HCT116 (cell line): ENCODE results near the gene RPS28. TPM values are rescaled to one million over a fixed set of nuclear protein-coding genes. Genes with fewer than 3 reads are reported as not detected.

ENCODE experiments used
- ATAC-seq: fragments of 200-7000 bp; cut with Tn5 transposase; 2 replicates; pipeline ENCODE4 v1.9.1; 2020; ENCODE audit warnings: mild to moderate bottlenecking, moderate library complexity
- BruUV-seq: library from RNA; stranded (reverse); fragments of 400-500 nt; replicated peaks from 2 replicates; lab custom pipeline; 2021; lab: Mats Ljungman, UMichigan
- CTCF ChIA-PET: fragments of 300-600 bp; sonication (Branson Sonifier 250); formaldehyde crosslinking; loops from one replicate; lab custom pipeline; 2021; ENCODE audit warnings: antibody characterized with exemption; lab: Charles Lee
- POLR2A ChIA-PET: fragments of 300-600, 350-600 bp; sonication (Branson Sonifier 250); formaldehyde crosslinking; loops from one replicate; lab custom pipeline; 2021; ENCODE audit warnings: antibody characterized with exemption; lab: Charles Lee
- RAD21 ChIA-PET, 2 experiments: fragments of 300-600 bp; sonication (Branson Sonifier 250); formaldehyde crosslinking; loops; one replicate each; lab custom pipeline; 2023; ENCODE audit warnings: low total read pairs in 2 of 2; ENCODE audit not compliant: uncharacterized antibody in 2 of 2, unreplicated experiment in 2 of 2, low non-redundant PET in 1 of 2; lab: Charles Lee
- DNase-seq: peaks from one replicate; pipeline ENCODE4 v3.0.0-alpha.2; 2010; ENCODE audit warnings: low read depth, low spot score
- H2AFZ ChIP-seq: fragments of 200-600 bp; shearing (Covaris generic), sonication (generic); 2 replicates; pipeline ENCODE4 v1.6.1; 2017; ENCODE audit warnings: low read depth, mixed run types, mixed read lengths, antibody characterized with exemption, low read length; ENCODE audit not compliant: poor library complexity, severe bottlenecking
- H3K27ac ChIP-seq: 2 replicates; pipeline ENCODE4 v1.5.1; 2012; ENCODE audit warnings: low read depth, low read length
- H3K27me3 ChIP-seq: fragments of 200-600 bp; sonication (generic); 2 replicates; pipeline ENCODE4 v1.6.1; 2016; ENCODE audit warnings: mixed run types, low read length, mixed read lengths; ENCODE audit not compliant: insufficient read depth
- H3K36me3 ChIP-seq, 2 experiments: fragments of 200-500 bp in 1 of 2; fragments of 200-600 bp in 1 of 2; sonication (Bioruptor generic) in 1 of 2; sonication (generic) in 1 of 2; 2 replicates each; pipeline versions ENCODE4 v1.5.1 to v1.6.1; 2014 to 2016; ENCODE audit warnings: low read length in 2 of 2, inconsistent platforms in 1 of 2, mixed read lengths in 1 of 2, mixed run types in 1 of 2; ENCODE audit not compliant: insufficient read depth in 2 of 2, control insufficient read depth in 1 of 2
- H3K4me1 ChIP-seq, 2 experiments: fragments of 200-600 bp in 1 of 2; sonication (generic) in 1 of 2; 2 replicates each; pipeline versions ENCODE4 v1.5.1 to v1.6.1; 2012 to 2017; ENCODE audit warnings: low read length in 2 of 2, inconsistent platforms in 1 of 2, mild to moderate bottlenecking in 1 of 2, mixed read lengths in 1 of 2, mixed run types in 1 of 2, moderate library complexity in 1 of 2; ENCODE audit not compliant: insufficient read depth in 2 of 2, control insufficient read depth in 1 of 2
- H3K4me2 ChIP-seq: fragments of 200-600 bp; sonication (generic); 2 replicates; pipeline ENCODE4 v1.6.1; 2017; ENCODE audit warnings: mixed run types, low read length, mixed read lengths
- H3K4me3 ChIP-seq, 2 experiments: fragments of 200-600 bp in 1 of 2; sonication (generic) in 1 of 2; replicated peaks in 1 of 2; 2 replicates each; pipeline ENCODE4 v1.5.1; 2011 to 2016; ENCODE audit warnings: low read length in 2 of 2, control low read depth in 1 of 2, low read depth in 1 of 2, mild to moderate bottlenecking in 1 of 2, mixed read lengths in 1 of 2, mixed run types in 1 of 2
- H3K79me2 ChIP-seq: fragments of 200-600 bp; sonication (generic); 2 replicates; pipeline ENCODE4 v1.6.1; 2017; ENCODE audit warnings: mild to moderate bottlenecking, mixed run types, low read length, moderate library complexity, mixed read lengths; ENCODE audit not compliant: insufficient read depth
- H3K9ac ChIP-seq: fragments of 200-600 bp; sonication (generic); 2 replicates; pipeline ENCODE4 v1.6.1; 2016; ENCODE audit warnings: low read length, mixed read lengths
- H3K9me2 ChIP-seq: fragments of 200-600 bp; sonication (generic), shearing (Covaris generic); 2 replicates; pipeline ENCODE4 v1.6.1; 2017; ENCODE audit warnings: mixed run types, mild to moderate bottlenecking, moderate library complexity; ENCODE audit not compliant: insufficient read depth
- H3K9me3 ChIP-seq, 2 experiments: fragments of 200-500 bp in 1 of 2; fragments of 200-600 bp in 1 of 2; sonication (Bioruptor generic) in 1 of 2; sonication (generic) in 1 of 2; 2 replicates each; pipeline ENCODE4 v1.6.1; 2014 to 2017; ENCODE audit warnings: low read length in 2 of 2, mixed read lengths in 2 of 2, inconsistent platforms in 1 of 2, low read depth in 1 of 2, mild to moderate bottlenecking in 1 of 2, mixed run types in 1 of 2, moderate library complexity in 1 of 2; ENCODE audit not compliant: control insufficient read depth in 1 of 2, insufficient read depth in 1 of 2
- H4K20me1 ChIP-seq: fragments of 200-600 bp; sonication (generic), shearing (Covaris generic); 2 replicates; pipeline ENCODE4 v1.6.1; 2017; ENCODE audit warnings: mixed run types, mild to moderate bottlenecking, moderate library complexity; ENCODE audit not compliant: insufficient read depth
- CEBPB ChIP-seq: IDR thresholded peaks from 2 replicates; pipeline ENCODE4 v1.6.1; 2012; ENCODE audit warnings: low read depth
- EGR1 ChIP-seq: IDR thresholded peaks from 2 replicates; pipeline ENCODE4 v1.6.1; 2012; ENCODE audit warnings: low read depth
- EZH2 ChIP-seq: fragments of 200-600 bp; sonication (generic); IDR thresholded peaks from 2 replicates; pipeline ENCODE4 v1.6.1; 2017; ENCODE audit warnings: antibody characterized with exemption, mixed run types
- FOSL1 ChIP-seq: IDR thresholded peaks from 2 replicates; pipeline ENCODE4 v1.6.1; 2012; ENCODE audit warnings: low read depth
- JUND ChIP-seq: IDR thresholded peaks from 2 replicates; pipeline ENCODE4 v1.6.1; 2012
- ZFX ChIP-seq: fragments of 450-650 bp; IDR thresholded peaks from 2 replicates; pipeline ENCODE4 v1.6.1; 2017
- ZNF274 ChIP-seq: fragments of 200-500 bp; sonication (Bioruptor generic); IDR thresholded peaks from 2 replicates; pipeline ENCODE4 v1.6.1; 2014; ENCODE audit warnings: mild to moderate bottlenecking, low read depth, low read length, inconsistent platforms
- intact Hi-C: fragments of 100-400 bp; cut with micrococcal nuclease; formaldehyde crosslinking; loops from 2 replicates; pipeline ENCODE4 v1.10.0; 2022
- total RNA-seq: library from RNA; stranded (reverse); gene quantifications from one replicate; pipeline ENCODE4 v1.2.1, GENCODE V29; 2021; ENCODE audit not compliant: unreplicated experiment

The RPS28 gene
- total RNA-seq, 1 experiment from 2014 or later: 2,379 TPM

DNA sequence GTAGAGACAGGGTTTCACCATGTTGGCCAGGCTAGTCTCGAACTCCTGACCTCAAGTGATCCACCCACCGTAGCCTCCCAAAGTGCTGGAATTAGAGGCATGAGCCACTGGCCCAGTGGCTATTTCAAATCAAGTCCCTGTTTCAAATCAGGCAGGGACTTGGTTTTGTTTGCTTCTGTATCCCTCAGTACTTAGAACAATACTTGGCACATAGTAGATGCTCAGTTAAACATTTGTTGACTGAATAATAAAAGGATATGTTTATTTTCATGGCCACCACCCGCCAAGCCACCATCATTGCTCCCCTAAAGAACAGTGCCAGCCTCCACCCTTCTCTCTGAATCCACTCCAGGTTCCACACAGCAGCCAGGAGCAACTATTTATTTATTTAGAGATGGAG is 4.2 kb downstream of the RPS28 start:
- Histone ChIP-seq H4K20me1 (peaks cover 5% of the 10 kb centered on the region; the same call in 1 of the 2 replicates), H3K4me2 (no peak overlapping the region), H3K9ac (no peak overlapping the region), H3K79me2 (peaks cover 28% of the 10 kb centered on the region), H3K4me1 (peaks cover 8 to 16% of the 10 kb centered on the region in 2 experiments; a peak in 3 of 4 replicates), H2AFZ (no peak overlapping the region), H3K9me2 (no peaks in the 10 kb centered on the region), H3K27me3 (no peaks in the 10 kb centered on the region), H3K4me3 (no peak overlapping the region), H3K36me3 (peaks cover 11 to 22% of the 10 kb centered on the region in 2 experiments), H3K27ac (no peak overlapping the region)
- POLR2A ChIA-PET: interaction anchor here (0.7 to 1.0 kb wide), 3 partner anchors 9 to 12 kb away, joined by 3 to 5 read pairs (median 4); no protein-coding TSS in a partner anchor
- CTCF ChIA-PET: no interaction called here
- intact Hi-C loops: no loop called here
- RAD21 ChIA-PET: no interaction called here
- TF ChIP-seq CEBPB: no peak
- no peak for TF ChIP-seq ZNF274
- TF ChIP-seq EGR1: no peak
- no peak for TF ChIP-seq FOSL1
- no peak for TF ChIP-seq JUND
- no peak for TF ChIP-seq EZH2
- TF ChIP-seq, all 23 proteins: peak for 0
- DNase-seq (no peak), ATAC-seq (no peak)
- H3K9me3 ChIP-seq: no peaks in the 10 kb centered on the region
- no TSS peak for BruUV-seq

DNA sequence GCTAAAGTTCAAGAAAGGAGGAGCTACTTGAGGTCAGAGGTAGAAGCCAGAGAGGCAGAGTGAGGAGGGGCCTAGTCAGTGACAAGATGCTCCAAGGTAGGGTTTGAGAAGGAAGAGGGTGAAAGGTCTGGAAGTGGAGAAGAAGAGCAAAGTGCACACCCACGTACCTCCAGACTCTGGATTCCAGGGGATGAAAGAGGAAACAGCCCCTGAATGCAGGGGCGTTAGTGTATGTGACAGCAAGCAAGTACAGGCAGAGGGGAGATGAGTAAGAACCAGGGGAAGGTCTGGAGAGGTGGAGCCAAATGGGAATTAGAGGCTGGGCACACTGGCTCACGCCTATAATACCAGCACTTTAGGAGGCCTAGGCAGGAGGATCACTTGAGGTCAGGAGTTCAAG is 8.7 kb downstream of the RPS28 start:
- ATAC-seq: no peak
- ChIA-PET RAD21 (no interaction called here), POLR2A (no interaction called here)
- no peak overlapping the region for H3K4me3 ChIP-seq
- intact Hi-C loops: loop anchor here (10.0 kb wide), 1 partner anchor 175 kb away; no protein-coding TSS in a partner anchor
- no peak for TF ChIP-seq EGR1
- TF ChIP-seq ZNF274: no peak
- TF ChIP-seq CEBPB: no peak
- TF ChIP-seq ZFX: no peak
- TF ChIP-seq, all 23 proteins: peak for 0
- BruUV-seq: no TSS peak
- Histone ChIP-seq H3K27me3 (no peaks in the 10 kb centered on the region), H4K20me1 (no peaks in the 10 kb centered on the region), H3K4me2 (no peak overlapping the region), H3K9ac (no peak overlapping the region), H3K9me3 (no peaks in the 10 kb centered on the region), H3K27ac (no peak overlapping the region), H3K36me3 (no peaks in the 10 kb centered on the region), H2AFZ (no peak overlapping the region), H3K79me2 (peaks cover 15% of the 10 kb centered on the region), H3K9me2 (no peaks in the 10 kb centered on the region), H3K4me1 (peaks cover 4 to 6% of the 10 kb centered on the region in 2 experiments; a peak in 3 of 4 replicates)
- no peak for DNase-seq
- CTCF ChIA-PET: no interaction called here
